Left ventricle myocardium inferior (tissue), 1 donor: Measurements from ENCODE around the gene ARL15. TPM values are rescaled to one million over a fixed set of nuclear protein-coding genes. Genes with fewer than 3 reads are reported as not detected.
"Not testable (repeated sequence)": the region's sequence is repeated elsewhere in the genome, so short reads cannot be mapped to it uniquely, and the experiment has no call there.

Source experiments
- DNase-seq: peaks from one replicate; pipeline ENCODE4 v3.0.0-alpha.2; 2020
- H3K27ac ChIP-seq: fragments of 200-600 bp; replicated peaks from 2 replicates; pipeline ENCODE4 v1.8.0; 2021
- H3K27me3 ChIP-seq: fragments of 200-600 bp; 2 replicates; pipeline ENCODE4 v1.8.0; 2021; ENCODE audit warnings: low read depth
- H3K36me3 ChIP-seq: fragments of 200-600 bp; 2 replicates; pipeline ENCODE4 v1.8.0; 2021
- H3K4me1 ChIP-seq: fragments of 200-600 bp; 2 replicates; pipeline ENCODE4 v1.8.0; 2021
- H3K4me3 ChIP-seq: fragments of 200-600 bp; 2 replicates; pipeline ENCODE4 v1.8.0; 2021; ENCODE audit warnings: mild to moderate bottlenecking, moderate library complexity
- H3K9me3 ChIP-seq: fragments of 200-600 bp; replicated peaks from 2 replicates; pipeline ENCODE4 v1.8.0; 2021
- CTCF ChIP-seq: fragments of 200-600 bp; IDR thresholded peaks from 2 replicates; pipeline ENCODE4 v1.8.0; 2021; ENCODE audit warnings: antibody characterized with exemption, mild to moderate bottlenecking, borderline replicate concordance
- intact Hi-C: fragments of 100-400 bp; cut with micrococcal nuclease; formaldehyde crosslinking; loops from one replicate; pipeline ENCODE4 v1.11.0; 2022
- total RNA-seq: library from RNA; stranded (reverse); fragmentation: NEBNext Ultra II Directional; extraction: Animal tissue kit (Norgen Biotek cat#: 25700); gene quantifications from one replicate; pipeline ENCODE4 v1.2.1, GENCODE V29; 2021
- donor health status: DM: no; HTN: yes; CAD: no; lungs with severe emphysema.

The ARL15 gene
- total RNA-seq, 1 donor from 2014 or later, result 18.2 TPM

- Histone ChIP-seq H3K4me3 (no peak overlapping the region), H3K27me3 (no peaks in the 10 kb centered on the region), H3K36me3 (no peaks in the 10 kb centered on the region), H3K27ac (no peak overlapping the region), H3K9me3 (no peaks in the 10 kb centered on the region), H3K4me1 (peaks cover 27% of the 10 kb centered on the region)
- TF ChIP-seq CTCF, result no peak
- intact Hi-C loops, result no loop called here
- DNase-seq, result no peak
Observed at GRCh38 chr5:54049144-54049543, 261.2 kb downstream of the ARL15 start.

GRCh38 chr5:54045077-54045792 lies 265.1 kb downstream of the ARL15 start:
- Histone ChIP-seq H3K36me3 (no peaks in the 10 kb centered on the region), H3K27ac (peak overlapping the region; percentile 6), H3K27me3 (no peaks in the 10 kb centered on the region), H3K4me3 (no peak overlapping the region), H3K9me3 (no peaks in the 10 kb centered on the region), H3K4me1 (peaks cover 35% of the 10 kb centered on the region)
- intact Hi-C loops, result no loop called here
- no peak for DNase-seq
- TF ChIP-seq CTCF, result no peak

GRCh38 chr5:54044276-54044675 lies 266.1 kb downstream of the ARL15 start:
- H3K36me3 ChIP-seq, H3K9me3 ChIP-seq, intact Hi-C loops, H3K4me3 ChIP-seq, H3K27ac ChIP-seq, DNase-seq, H3K27me3 ChIP-seq: not testable (repeated sequence)
- peaks cover 30% of the 10 kb centered on the region for H3K4me1 ChIP-seq

GRCh38 chr5:54040804-54041203 lies 269.6 kb downstream of the ARL15 start:
- intact Hi-C loops, result no loop called here
- TF ChIP-seq CTCF, result no peak
- Histone ChIP-seq H3K36me3 (no peaks in the 10 kb centered on the region), H3K4me1 (peaks cover 28% of the 10 kb centered on the region), H3K4me3 (no peak overlapping the region), H3K27ac (no peak overlapping the region), H3K27me3 (no peaks in the 10 kb centered on the region), H3K9me3 (no peaks in the 10 kb centered on the region)
- DNase-seq, result no peak

DNA sequence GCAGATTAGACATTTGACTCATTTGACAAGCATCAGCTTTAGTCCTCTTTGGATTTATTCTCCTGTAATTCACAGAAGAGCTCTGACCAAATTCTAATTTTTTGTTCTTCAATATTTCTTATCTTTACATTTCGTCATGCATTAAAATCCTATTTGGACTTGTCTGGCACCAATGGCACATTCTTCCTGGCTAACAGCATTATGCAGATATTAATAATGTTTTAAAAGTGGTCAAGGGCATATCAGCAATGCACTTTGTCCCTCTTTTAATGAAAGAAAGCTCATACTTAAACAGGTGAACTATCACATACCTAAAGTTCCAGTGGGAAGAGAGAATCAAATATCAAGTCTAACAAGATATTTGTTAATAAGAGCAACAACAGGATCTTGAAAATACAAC lies 270.4 kb downstream of the ARL15 start:
- intact Hi-C loops, result no loop called here

More for the DNA sequence above, 270.4 kb downstream of the ARL15 start:
- Histone ChIP-seq H3K27me3 (no peaks in the 10 kb centered on the region), H3K4me1 (peaks cover 21% of the 10 kb centered on the region), H3K27ac (no peak overlapping the region), H3K9me3 (no peaks in the 10 kb centered on the region), H3K4me3 (no peak overlapping the region), H3K36me3 (no peaks in the 10 kb centered on the region)
- TF ChIP-seq CTCF, result no peak
- DNase-seq, result no peak
